A549 treated with Hydrocortisone at 1 μM for 4 hours (cell line): ENCODE data around the gene FTHL17. TPM values are rescaled to one million over a fixed set of nuclear protein-coding genes. Genes with fewer than 3 reads are reported as not detected.

ENCODE experiments used
- total RNA-seq: library from RNA; stranded (reverse); fragments of 200-300 nt; extraction: Qiagen RNA extraction; gene quantifications from 5 replicates; pipeline ENCODE4 v1.2.3, GENCODE V29; 2022

Gene FTHL17
- total RNA-seq, result not detected in 5 replicates

DNA sequence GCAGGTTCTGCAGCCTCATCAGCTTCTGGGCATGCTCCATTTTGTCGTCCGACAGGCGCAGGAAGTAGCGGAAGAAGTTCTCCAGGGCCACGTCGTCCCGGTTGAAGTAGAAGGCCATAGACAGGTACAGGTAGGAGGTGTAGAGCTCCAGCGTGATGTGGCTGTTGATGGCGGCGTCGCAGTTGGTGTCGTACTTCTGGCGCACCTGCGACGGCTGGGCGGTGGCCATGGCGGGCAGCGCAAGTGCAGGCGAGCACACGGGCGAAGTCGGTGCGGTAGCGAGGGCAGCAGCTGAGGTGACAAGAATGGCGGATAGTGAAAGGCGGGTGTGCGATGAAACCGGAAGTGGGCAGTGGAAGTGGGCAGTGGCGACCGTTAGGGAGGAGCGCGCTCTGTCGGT lies at the start of gene FTHL17:
TSS of gene FTHL17 (minus strand) at position 317 of the 400 bp plus-strand sequence. CDS start at position 229, 88 bp downstream.

Other genes with a start within 250 kb of the FTHL17 start
- gene TAB3, start 182.8 kb downstream of the FTHL17 start, total RNA-seq, result 6.4 to 10.7 TPM (median 9.1 TPM) in 5 replicates